HepG2 (cell line): ENCODE measurements around the gene IMP3. TPM values are rescaled to one million over a fixed set of nuclear protein-coding genes. Genes with fewer than 3 reads are reported as not detected.

ENCODE experiments used
- ATAC-seq: fragments of 200-7000 bp; cut with Tn5 transposase; 3 replicates; pipeline ENCODE4 v1.9.1; 2020; ENCODE audit warnings: mild to moderate bottlenecking, moderate library complexity
- BruUV-seq: library from RNA; stranded (reverse); fragments of 400-500 nt; replicated peaks from 2 replicates; lab custom pipeline; 2021; lab: Mats Ljungman, UMichigan
- CTCF ChIA-PET: fragments of 300-600 bp; formaldehyde crosslinking; extraction: SDS; loops from one replicate; lab custom pipeline; 2021; ENCODE audit warnings: low total read pairs, inconsistent platforms, low intra/inter-chr PET ratio; lab: Yijun Ruan, JAX
- POLR2A ChIA-PET: fragments of 350-600 bp; sonication (Branson Sonifier 250); formaldehyde crosslinking; loops from one replicate; lab custom pipeline; 2020; ENCODE audit warnings: antibody characterized with exemption, inconsistent platforms; lab: Yijun Ruan, JAX
- DNase-seq: peaks from one replicate; pipeline ENCODE4 v3.0.0-alpha.2; 2015; ENCODE audit warnings: low spot score
- FAIRE-seq: peaks from 3 replicates; lab custom pipeline; 2011; peaks lifted over from hg19 to GRCh38; lab: Jason Lieb, UNC
- H2AFZ ChIP-seq: one replicate; pipeline ENCODE4 v1.6.1; 2011; ENCODE audit warnings: low read length, inconsistent platforms
- H3K27ac ChIP-seq: fragments of 300-600 bp; 3 replicates; pipeline ENCODE4 v1.8.0; 2011; ENCODE audit warnings: mixed run types, mild to moderate bottlenecking, mixed read lengths, low read length, inconsistent platforms; ENCODE audit not compliant: insufficient read depth; ENCODE audit errors: extremely low read length
- H3K27me3 ChIP-seq, 2 experiments: fragments of 200-600 bp in 1 of 2; 2 replicates in 1 of 2; 3 replicates in 1 of 2; pipeline versions ENCODE4 v1.6.0 to v1.8.0; 2011; ENCODE audit warnings: low read length in 2 of 2, mild to moderate bottlenecking in 2 of 2, moderate library complexity in 2 of 2, inconsistent platforms in 1 of 2; ENCODE audit not compliant: insufficient read depth in 2 of 2, control insufficient read depth in 1 of 2
- H3K36me3 ChIP-seq, 2 experiments: fragments of 200-600 bp in 1 of 2; replicated peaks in 1 of 2; 2 replicates in 1 of 2; 3 replicates in 1 of 2; pipeline versions ENCODE4 v1.5.1 to v1.8.0; 2011; ENCODE audit warnings: low read length in 2 of 2, inconsistent platforms in 1 of 2; ENCODE audit not compliant: insufficient read depth in 2 of 2, control insufficient read depth in 1 of 2
- H3K4me1 ChIP-seq: 2 replicates; pipeline ENCODE4 v1.5.1; 2012; ENCODE audit warnings: low read length, inconsistent platforms; ENCODE audit not compliant: insufficient read depth
- H3K4me2 ChIP-seq: 2 replicates; pipeline ENCODE4 v1.6.0; 2011; ENCODE audit warnings: low read depth, low read length, inconsistent platforms
- H3K4me3 ChIP-seq, 3 experiments: fragments of 200-600 bp in 1 of 3; sonication (generic), shearing (Covaris generic) in 1 of 3; replicated peaks in 1 of 3; 2 replicates each; pipeline ENCODE4 v1.5.1; 2011 to 2016; ENCODE audit warnings: low read length in 3 of 3, inconsistent platforms in 2 of 3, low read depth in 2 of 3, mild to moderate bottlenecking in 2 of 3, control low read depth in 1 of 3, mixed read lengths in 1 of 3; ENCODE audit not compliant: insufficient read depth in 1 of 3
- H3K79me2 ChIP-seq: one replicate; pipeline ENCODE4 v1.6.1; 2011; ENCODE audit warnings: low read length, inconsistent platforms; ENCODE audit not compliant: insufficient read depth
- H3K9ac ChIP-seq: 2 replicates; pipeline ENCODE4 v1.6.0; 2011; ENCODE audit warnings: mild to moderate bottlenecking, low read depth, low read length, inconsistent platforms; ENCODE audit not compliant: insufficient read depth
- H3K9me3 ChIP-seq: 2 replicates; pipeline ENCODE4 v1.5.1; 2012; ENCODE audit warnings: mild to moderate bottlenecking, low read length
- H4K20me1 ChIP-seq: 2 replicates; pipeline ENCODE4 v1.6.0; 2011; ENCODE audit warnings: inconsistent platforms, mild to moderate bottlenecking, low read length, moderate library complexity; ENCODE audit not compliant: insufficient read depth
- CTCF ChIP-seq: sonication (generic); formaldehyde crosslinking; IDR thresholded peaks from 2 replicates; pipeline ENCODE4 v1.5.0; 2020; ENCODE audit warnings: mild to moderate bottlenecking, missing genetic modification reagents, moderate library complexity
- HNRNPL ChIP-seq: fragments of 200-400 bp; formaldehyde crosslinking; IDR thresholded peaks from 2 replicates; pipeline ENCODE4 v1.6.1; 2017; ENCODE audit warnings: mild to moderate bottlenecking, low read depth, low read length
- KLF6 ChIP-seq: IDR thresholded peaks from 2 replicates; pipeline ENCODE4 v1.8.0; 2016; ENCODE audit warnings: missing biosample characterization, missing genetic modification reagents
- POLR2A ChIP-seq, 2 experiments: IDR thresholded peaks; 2 replicates each; pipeline ENCODE4 v1.6.1; 2011; ENCODE audit warnings: low read depth in 2 of 2, low read length in 2 of 2, mild to moderate bottlenecking in 1 of 2, moderate library complexity in 1 of 2; ENCODE audit not compliant: insufficient read depth in 1 of 2
- ZFY ChIP-seq: sonication (generic); formaldehyde crosslinking; IDR thresholded peaks from 2 replicates; pipeline ENCODE4 v1.4.0; 2020; ENCODE audit warnings: missing genetic modification reagents
- ZNF891 ChIP-seq: sonication (generic); formaldehyde crosslinking; IDR thresholded peaks from 2 replicates; pipeline ENCODE4 v1.5.0; 2020; ENCODE audit warnings: mild to moderate bottlenecking, missing genetic modification reagents
- WGBS: methylation state at CpG from one replicate; pipeline ENCODE4 v1.1.6; 2017; ENCODE audit warnings: low lambda C conversion rate; 5-methylcytosine and 5-hydroxymethylcytosine counted together
- in situ Hi-C: cut with HindIII; loops from 2 replicates; pipeline ENCODE4 v1.10.0; 2017; ENCODE audit warnings: low pct_unique_long_range_greater_than_20kb; ENCODE audit not compliant: extremely low pct_ligation_motif_present
- intact Hi-C: fragments of 100-400 bp; cut with micrococcal nuclease; formaldehyde crosslinking; loops from one replicate; pipeline ENCODE4 v1.10.0; 2022; ENCODE audit not compliant: unreplicated experiment
- polyA plus RNA-seq, 8 experiments: library from polyadenylated mRNA; depleted of rRNA in 3 of 8; stranded (reverse) in 7 of 8; unstranded in 1 of 8; fragments of >200 nt; fragmentation: Illumina TruSeq in 4 of 8; extraction: Trizol in 4 of 8; gene quantifications; 2 replicates each; pipeline versions ENCODE4 v1.2.1 to v1.2.3, GENCODE V29; 2011 to 2016; ENCODE audit warnings: low read depth in 4 of 8, missing spikeins in 1 of 8, mixed read lengths in 1 of 8; ENCODE audit not compliant: insufficient read depth in 1 of 8
- total RNA-seq, 5 experiments: library from RNA; depleted of rRNA; stranded (reverse); fragments of >200 nt; fragmentation: Illumina TruSeq; extraction: Trizol; gene quantifications; 2 replicates each; pipeline ENCODE4 v1.2.3, GENCODE V29; 2016; ENCODE audit warnings: low read depth in 1 of 5
- TF ChIP-seq, protein P1 (sequence below): sonication (generic); formaldehyde crosslinking; IDR thresholded peaks from 2 replicates; pipeline ENCODE4 v1.5.1; 2020; ENCODE audit warnings: mild to moderate bottlenecking, missing genetic modification reagents, moderate library complexity
- TF ChIP-seq, protein P2 (sequence below): sonication (generic); formaldehyde crosslinking; IDR thresholded peaks from 2 replicates; pipeline ENCODE4 v1.4.0; 2020; ENCODE audit warnings: missing genetic modification reagents

IMP3 gene
- total and polyA plus RNA-seq, 2 of the 13 experiments (the other 11 are each of a cell fraction or from before 2014, with no cell fraction given), result 38.3 to 143 TPM

GRCh38 chr15:75685195-75685594, 45.2 kb upstream of the IMP3 start:
- BruUV-seq, result no TSS peak
- H3K27ac ChIP-seq, result no peak overlapping the region
- in situ Hi-C loops (loop anchor here (10.0 kb wide), 1 partner anchor 120 kb away; no protein-coding TSS in a partner anchor), intact Hi-C loops (loop anchor here (2.0 to 10.0 kb wide), 2 partner anchors 118 to 320 kb away; partner anchors contain the start of gene MAN2C1)
- no peaks in the 10 kb centered on the region for H3K79me2 ChIP-seq
- H3K9me3 ChIP-seq, result no peaks in the 10 kb centered on the region
- H3K36me3 ChIP-seq, result no peaks in the 10 kb centered on the region
- H2AFZ ChIP-seq, result no peak overlapping the region
- no peak for FAIRE-seq
- ATAC-seq, result peak; percentile 55
- H3K9ac ChIP-seq, result no peak overlapping the region
- H4K20me1 ChIP-seq, result no peaks in the 10 kb centered on the region
- H3K27me3 ChIP-seq, result peaks cover 6 to 25% of the 10 kb centered on the region in 2 experiments
- POLR2A ChIA-PET, result interaction anchor here (1.1 to 1.7 kb wide), 3 partner anchors 34 to 45 kb away, joined by 3 to 5 read pairs (median 4); partner anchors contain the start of genes IMP3 and SNX33
- peak overlapping the region; percentile 46; the same call in 1 of the 2 replicates for H3K4me2 ChIP-seq
- DNase-seq, result no peak
- 10% methylated on average over 2 of the region's 12 CpGs for WGBS
- TF ChIP-seq, protein P1, sequence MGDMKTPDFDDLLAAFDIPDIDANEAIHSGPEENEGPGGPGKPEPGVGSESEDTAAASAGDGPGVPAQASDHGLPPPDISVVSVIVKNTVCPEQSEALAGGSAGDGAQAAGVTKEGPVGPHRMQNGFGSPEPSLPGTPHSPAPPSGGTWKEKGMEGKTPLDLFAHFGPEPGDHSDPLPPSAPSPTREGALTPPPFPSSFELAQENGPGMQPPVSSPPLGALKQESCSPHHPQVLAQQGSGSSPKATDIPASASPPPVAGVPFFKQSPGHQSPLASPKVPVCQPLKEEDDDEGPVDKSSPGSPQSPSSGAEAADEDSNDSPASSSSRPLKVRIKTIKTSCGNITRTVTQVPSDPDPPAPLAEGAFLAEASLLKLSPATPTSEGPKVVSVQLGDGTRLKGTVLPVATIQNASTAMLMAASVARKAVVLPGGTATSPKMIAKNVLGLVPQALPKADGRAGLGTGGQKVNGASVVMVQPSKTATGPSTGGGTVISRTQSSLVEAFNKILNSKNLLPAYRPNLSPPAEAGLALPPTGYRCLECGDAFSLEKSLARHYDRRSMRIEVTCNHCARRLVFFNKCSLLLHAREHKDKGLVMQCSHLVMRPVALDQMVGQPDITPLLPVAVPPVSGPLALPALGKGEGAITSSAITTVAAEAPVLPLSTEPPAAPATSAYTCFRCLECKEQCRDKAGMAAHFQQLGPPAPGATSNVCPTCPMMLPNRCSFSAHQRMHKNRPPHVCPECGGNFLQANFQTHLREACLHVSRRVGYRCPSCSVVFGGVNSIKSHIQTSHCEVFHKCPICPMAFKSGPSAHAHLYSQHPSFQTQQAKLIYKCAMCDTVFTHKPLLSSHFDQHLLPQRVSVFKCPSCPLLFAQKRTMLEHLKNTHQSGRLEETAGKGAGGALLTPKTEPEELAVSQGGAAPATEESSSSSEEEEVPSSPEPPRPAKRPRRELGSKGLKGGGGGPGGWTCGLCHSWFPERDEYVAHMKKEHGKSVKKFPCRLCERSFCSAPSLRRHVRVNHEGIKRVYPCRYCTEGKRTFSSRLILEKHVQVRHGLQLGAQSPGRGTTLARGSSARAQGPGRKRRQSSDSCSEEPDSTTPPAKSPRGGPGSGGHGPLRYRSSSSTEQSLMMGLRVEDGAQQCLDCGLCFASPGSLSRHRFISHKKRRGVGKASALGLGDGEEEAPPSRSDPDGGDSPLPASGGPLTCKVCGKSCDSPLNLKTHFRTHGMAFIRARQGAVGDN (CRISPR knock-in tag), result peak; percentile 22
- no peak for TF ChIP-seq KLF6 (CRISPR knock-in tag)
- 0 out of 2 replicates have a peak, but pooled peaks have one; percentile 32 for TF ChIP-seq HNRNPL
- 0 out of 2 replicates have a peak, but pooled peaks have one; percentile 23 for TF ChIP-seq ZNF891
- TF ChIP-seq, protein P2, sequence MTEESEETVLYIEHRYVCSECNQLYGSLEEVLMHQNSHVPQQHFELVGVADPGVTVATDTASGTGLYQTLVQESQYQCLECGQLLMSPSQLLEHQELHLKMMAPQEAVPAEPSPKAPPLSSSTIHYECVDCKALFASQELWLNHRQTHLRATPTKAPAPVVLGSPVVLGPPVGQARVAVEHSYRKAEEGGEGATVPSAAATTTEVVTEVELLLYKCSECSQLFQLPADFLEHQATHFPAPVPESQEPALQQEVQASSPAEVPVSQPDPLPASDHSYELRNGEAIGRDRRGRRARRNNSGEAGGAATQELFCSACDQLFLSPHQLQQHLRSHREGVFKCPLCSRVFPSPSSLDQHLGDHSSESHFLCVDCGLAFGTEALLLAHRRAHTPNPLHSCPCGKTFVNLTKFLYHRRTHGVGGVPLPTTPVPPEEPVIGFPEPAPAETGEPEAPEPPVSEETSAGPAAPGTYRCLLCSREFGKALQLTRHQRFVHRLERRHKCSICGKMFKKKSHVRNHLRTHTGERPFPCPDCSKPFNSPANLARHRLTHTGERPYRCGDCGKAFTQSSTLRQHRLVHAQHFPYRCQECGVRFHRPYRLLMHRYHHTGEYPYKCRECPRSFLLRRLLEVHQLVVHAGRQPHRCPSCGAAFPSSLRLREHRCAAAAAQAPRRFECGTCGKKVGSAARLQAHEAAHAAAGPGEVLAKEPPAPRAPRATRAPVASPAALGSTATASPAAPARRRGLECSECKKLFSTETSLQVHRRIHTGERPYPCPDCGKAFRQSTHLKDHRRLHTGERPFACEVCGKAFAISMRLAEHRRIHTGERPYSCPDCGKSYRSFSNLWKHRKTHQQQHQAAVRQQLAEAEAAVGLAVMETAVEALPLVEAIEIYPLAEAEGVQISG (CRISPR knock-in tag), result peak; percentile 38; the same call in 1 of the 2 replicates
- TF ChIP-seq ZFY (CRISPR knock-in tag), result peak; percentile 6; the same call in 1 of the 2 replicates
- peak; percentile 22 for TF ChIP-seq CTCF (CRISPR knock-in tag)
- no peak for TF ChIP-seq POLR2A (IDR thresholded peaks at IDR 0.05; ENCODE audit: insufficient read depth in 1 of 2, low read depth in 2 of 2, low read length in 2 of 2)
- H3K4me1 ChIP-seq, result peaks cover 36% of the 10 kb centered on the region
- peak overlapping the region in 1 of 3 experiments; percentile 33; a peak in 1 of 6 replicates for H3K4me3 ChIP-seq
- CTCF ChIA-PET, result interaction anchor here (0.9 to 1.3 kb wide), 3 partner anchors 58 to 236 kb away, joined by 3 to 6 read pairs (median 3); no protein-coding TSS in a partner anchor
